Myocyte (in vitro differentiated cells): ENCODE data around the gene MKRN3. TPM values are rescaled to one million over a fixed set of nuclear protein-coding genes. Genes with fewer than 3 reads are reported as not detected.
"Not testable (repeated sequence)": the region's sequence is repeated elsewhere in the genome, so short reads cannot be mapped to it uniquely, and the experiment has no call there.

ENCODE experiments used
- DNase-seq: peaks from one replicate; pipeline ENCODE4 v3.0.0-alpha.2; 2012; ENCODE audit warnings: low read depth
- microRNA counts: library from miRNA; unstranded; fragments of <30 nt; microRNA quantifications from one replicate; lab custom pipeline; 2016
- microRNA-seq: library from miRNA; unstranded; fragments of <30 nt; microRNA quantifications from one replicate; pipeline ENCODE4, GENCODE V29; 2016
- total RNA-seq: library from RNA; depleted of rRNA; stranded (reverse); fragments of >200 nt; gene quantifications from 2 replicates; pipeline ENCODE4 v1.2.3, GENCODE V29; 2014

Gene MKRN3
- total RNA-seq, 1 donor from 2014 or later, result 10.1 TPM

GRCh38 chr15:23588268-23588667, 22.8 kb downstream of the MKRN3 start:
- no peak for DNase-seq

GRCh38 chr15:23589012-23589411, 23.5 kb downstream of the MKRN3 start:
- DNase-seq, result no peak

GRCh38 chr15:23594252-23594770, 28.8 kb downstream of the MKRN3 start:
- DNase-seq, result no peak

GRCh38 chr15:23595368-23595767, 29.9 kb downstream of the MKRN3 start:
- DNase-seq, result no peak

DNA sequence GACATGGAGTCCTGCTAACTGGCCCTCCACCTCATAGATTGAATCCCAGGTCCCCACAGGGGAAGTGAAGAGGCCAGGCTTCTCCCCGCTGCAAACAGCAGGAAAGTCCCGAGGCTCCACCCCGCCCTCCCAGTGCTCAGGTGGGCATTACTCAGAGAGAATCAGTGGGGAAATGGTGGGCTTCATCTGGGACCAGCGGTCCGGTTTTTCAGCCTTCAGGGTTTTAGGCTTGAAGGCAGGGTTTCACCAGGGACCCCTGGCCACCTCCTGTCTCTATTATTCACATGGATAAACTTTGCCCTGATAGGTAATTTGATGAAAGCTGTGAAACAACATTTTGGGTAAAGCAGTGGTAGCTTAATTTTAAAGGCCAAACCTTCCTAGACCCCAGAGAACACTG, 31.3 kb downstream of the MKRN3 start:
- no peak for DNase-seq

- not testable (repeated sequence) for DNase-seq
These were observed 31.8 kb downstream of the MKRN3 start for GRCh38 chr15:23597278-23597677.

DNA sequence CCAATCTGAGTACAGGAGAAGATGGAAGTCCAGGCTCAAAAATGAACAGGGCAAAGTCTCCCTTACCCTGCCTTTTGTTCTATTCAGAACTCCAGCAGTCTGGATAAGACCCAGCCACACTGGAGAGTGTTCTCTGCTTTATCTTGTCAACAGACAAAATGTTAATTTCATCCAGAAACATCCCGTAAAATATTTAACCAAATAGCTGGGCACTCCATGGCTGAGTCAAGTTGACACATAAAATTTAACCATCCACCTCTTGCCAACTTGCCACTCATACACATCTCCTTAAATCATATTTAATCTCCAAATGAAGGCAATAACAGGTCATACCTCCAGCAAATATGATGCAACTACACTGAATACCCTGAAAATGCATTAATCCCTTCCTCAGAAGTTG, 33.6 kb downstream of the MKRN3 start:
- no peak for DNase-seq

GRCh38 chr15:23602124-23602523, 36.6 kb downstream of the MKRN3 start:
- DNase-seq, result no peak

GRCh38 chr15:23606226-23606625, 40.8 kb downstream of the MKRN3 start:
- DNase-seq, result peak; percentile 34

DNA sequence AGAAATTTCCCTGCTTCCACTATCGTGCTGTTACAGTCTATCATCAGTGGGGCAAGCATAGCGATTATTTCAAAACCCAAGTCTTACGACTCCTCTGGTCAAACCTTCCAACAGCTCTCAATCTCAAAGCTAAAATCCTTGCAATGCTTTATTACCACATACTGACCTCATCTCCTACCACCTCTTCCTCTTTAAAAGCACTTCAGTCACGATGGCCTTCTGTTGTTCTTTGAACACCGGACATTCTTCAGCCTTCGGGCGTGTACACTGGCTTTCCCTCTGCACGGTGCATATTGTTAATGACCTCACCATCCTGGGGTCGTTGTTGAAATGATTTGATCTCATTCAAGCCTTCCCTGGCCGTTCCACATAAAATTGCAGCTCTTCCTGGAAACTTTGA, 51.1 kb downstream of the MKRN3 start:
- DNase-seq, result no peak

MicroRNAs within 50 kb of the gene (microRNA counts, 767-probe panel; counts per million panel counts)
- microRNA hsa-miR-4508 (lab: Ali Mortazavi, UCI), result not detected

Small RNA genes lying within 50 kb of the gene (microRNA-seq; reads per million reads assigned to microRNA genes)
- gene MIR4508, result not detected

Other genes with a start within 250 kb of the MKRN3 start
- gene GOLGA6L26, start 231.5 kb upstream of the MKRN3 start, total RNA-seq, result not detected in 2 replicates
- gene GOLGA8S, start 210.9 kb upstream of the MKRN3 start, total RNA-seq, result not detected in 2 replicates
- not detected in 2 replicates for gene GOLGA6L2, start 118.4 kb upstream of the MKRN3 start, total RNA-seq
- gene MAGEL2, start 82.2 kb downstream of the MKRN3 start, total RNA-seq, result 0.16 and 0.31 TPM in 2 replicates
- gene NDN, start 121.6 kb downstream of the MKRN3 start, total RNA-seq, result 22.6 and 25.0 TPM in 2 replicates